ENCODE results near the gene ROM1.
A peak's percentile ranks its signal among the peaks of the same experiment; 100 is the strongest.
"Not testable (repeated sequence)": the region's sequence is repeated elsewhere in the genome, so short reads cannot be mapped to it uniquely, and the experiment has no call there.

ROM1 gene

DNA sequence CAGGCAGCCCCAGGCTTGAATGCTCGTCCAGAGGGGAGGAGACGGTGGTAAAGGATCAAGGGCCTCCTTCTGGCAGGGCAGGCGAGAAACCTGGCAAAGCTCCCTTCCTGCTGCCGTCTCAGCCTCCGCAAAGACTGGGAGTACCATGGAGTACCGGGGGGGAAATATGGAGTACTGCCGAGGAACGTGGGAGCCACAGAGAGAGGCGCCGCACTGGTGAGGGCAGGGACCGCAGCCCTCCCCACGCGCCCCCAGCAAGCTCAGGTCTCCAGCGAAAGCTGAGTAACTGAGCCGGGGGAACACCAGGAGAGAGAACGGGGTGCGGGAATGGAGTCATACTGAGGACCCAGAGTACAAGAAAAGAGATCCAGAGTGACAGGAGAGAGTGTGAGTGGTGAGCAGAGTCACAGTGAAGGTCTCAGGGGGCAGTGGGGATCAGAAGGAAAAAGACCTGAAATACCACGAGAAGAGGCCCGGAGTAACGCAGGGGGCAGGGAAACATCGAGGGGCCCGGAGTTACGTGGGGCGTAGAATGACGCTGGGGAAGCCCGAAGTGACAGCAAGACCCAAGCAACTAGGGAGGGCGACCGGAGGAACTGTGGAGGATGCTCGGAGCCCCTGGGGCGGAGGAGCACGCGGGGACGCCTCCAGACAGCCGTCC is 1.2 kb upstream of the ROM1 start:
- peak overlapping the region; percentile 27 for H3K27ac ChIP-seq (ENCODE audit: low read depth, low read length)
- H3K36me3 ChIP-seq (ENCODE audit: control insufficient read depth, insufficient read depth, low read length): no peaks in the 10 kb centered on the region

GRCh38 chr11:62613291-62613778 is 278 bp downstream of the ROM1 start:
- Histone ChIP-seq H3K9me3 (ENCODE audit: control insufficient read depth, insufficient read depth, low read length) (no peaks in the 10 kb centered on the region), H3K36me3 (ENCODE audit: control insufficient read depth, insufficient read depth, low read length) (peaks cover 5% of the 10 kb centered on the region; the same call in 1 of the 2 replicates), H3K9ac (ENCODE audit: low read depth, low read length) (no peak overlapping the region), H3K27me3 (ENCODE audit: control insufficient read depth, insufficient read depth, low read length) (no peaks in the 10 kb centered on the region; the same call in 1 of the 2 replicates), H3K27ac (ENCODE audit: low read depth, low read length) (peak overlapping the region; percentile 27), H3K4me1 (ENCODE audit: control insufficient read depth, insufficient read depth, low read length) (peaks cover 6% of the 10 kb centered on the region; the same call in 1 of the 2 replicates), H3K4me3 (ENCODE audit: low read depth, low read length) (peak overlapping the region; percentile 72; the same call in 1 of the 2 replicates)

More for the DNA sequence above, 1.2 kb upstream of the ROM1 start:
- Histone ChIP-seq H3K9ac (ENCODE audit: low read depth, low read length) (no peak overlapping the region), H3K9me3 (ENCODE audit: control insufficient read depth, insufficient read depth, low read length) (no peaks in the 10 kb centered on the region), H3K4me3 (ENCODE audit: low read depth, low read length) (peak overlapping the region; percentile 72), H3K4me1 (ENCODE audit: control insufficient read depth, insufficient read depth, low read length) (peaks cover 10% of the 10 kb centered on the region; the same call in 1 of the 2 replicates), H3K27me3 (ENCODE audit: control insufficient read depth, insufficient read depth, low read length) (no peaks in the 10 kb centered on the region; the same call in 1 of the 2 replicates)

DNA sequence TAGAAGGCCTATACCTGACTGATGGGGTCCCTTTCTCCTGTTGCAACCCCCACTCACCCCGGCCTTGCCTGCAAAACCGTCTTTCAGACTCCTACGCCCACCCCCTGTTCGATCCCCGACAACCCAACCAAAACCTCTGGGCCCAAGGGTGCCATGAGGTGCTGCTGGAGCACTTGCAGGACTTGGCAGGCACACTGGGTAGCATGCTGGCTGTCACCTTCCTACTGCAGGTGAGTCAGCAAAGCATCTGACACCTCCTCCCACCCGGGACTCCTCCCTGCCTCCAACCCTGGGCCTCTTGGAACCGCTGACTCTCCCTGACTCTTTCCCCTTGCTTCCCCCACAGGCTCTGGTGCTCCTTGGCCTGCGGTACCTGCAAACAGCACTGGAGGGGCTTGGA is 1.2 kb downstream of the ROM1 start:
- no peaks in the 10 kb centered on the region; the same call in 1 of the 2 replicates for H3K27me3 ChIP-seq (ENCODE audit: control insufficient read depth, insufficient read depth, low read length)
- H3K27ac ChIP-seq (ENCODE audit: low read depth, low read length): no peak overlapping the region
- no peak overlapping the region for H3K9ac ChIP-seq (ENCODE audit: low read depth, low read length)
- peaks cover 6% of the 10 kb centered on the region; the same call in 1 of the 2 replicates for H3K4me1 ChIP-seq (ENCODE audit: control insufficient read depth, insufficient read depth, low read length)
- no peaks in the 10 kb centered on the region for H3K9me3 ChIP-seq (ENCODE audit: control insufficient read depth, insufficient read depth, low read length)
- H3K36me3 ChIP-seq (ENCODE audit: control insufficient read depth, insufficient read depth, low read length): peaks cover 5% of the 10 kb centered on the region; the same call in 1 of the 2 replicates
- H3K4me3 ChIP-seq (ENCODE audit: low read depth, low read length): no peak overlapping the region

- Histone ChIP-seq H3K4me3 (ENCODE audit: low read depth, low read length) (no peak overlapping the region), H3K27ac (ENCODE audit: low read depth, low read length) (no peak overlapping the region), H3K27me3 (ENCODE audit: control insufficient read depth, insufficient read depth, low read length) (no peaks in the 10 kb centered on the region; the same call in 1 of the 2 replicates), H3K9me3 (ENCODE audit: control insufficient read depth, insufficient read depth, low read length) (no peaks in the 10 kb centered on the region), H3K9ac (ENCODE audit: low read depth, low read length) (no peak overlapping the region), H3K4me1 (ENCODE audit: control insufficient read depth, insufficient read depth, low read length) (peaks cover 6% of the 10 kb centered on the region; the same call in 1 of the 2 replicates), H3K36me3 (ENCODE audit: control insufficient read depth, insufficient read depth, low read length) (peaks cover 5% of the 10 kb centered on the region; the same call in 1 of the 2 replicates)
These were observed 2.5 kb downstream of the ROM1 start for GRCh38 chr11:62615521-62615920.

GRCh38 chr11:62616957-62617356 is 3.9 kb downstream of the ROM1 start:
- H3K36me3 ChIP-seq (ENCODE audit: control insufficient read depth, insufficient read depth, low read length); H3K9ac ChIP-seq (ENCODE audit: low read depth, low read length); H3K4me3 ChIP-seq (ENCODE audit: low read depth, low read length); H3K27me3 ChIP-seq (ENCODE audit: control insufficient read depth, insufficient read depth, low read length); H3K9me3 ChIP-seq (ENCODE audit: control insufficient read depth, insufficient read depth, low read length); H3K27ac ChIP-seq (ENCODE audit: low read depth, low read length); H3K4me1 ChIP-seq (ENCODE audit: control insufficient read depth, insufficient read depth, low read length): not testable (repeated sequence)

GRCh38 chr11:62621027-62621566 is 8.0 kb downstream of the ROM1 start:
- peaks cover 9% of the 10 kb centered on the region; the same call in 1 of the 2 replicates for H3K4me1 ChIP-seq (ENCODE audit: control insufficient read depth, insufficient read depth, low read length)
- H3K36me3 ChIP-seq (ENCODE audit: control insufficient read depth, insufficient read depth, low read length): peaks cover 22% of the 10 kb centered on the region
- H3K9ac ChIP-seq (ENCODE audit: low read depth, low read length): peak overlapping the region; percentile 78

GRCh38 chr11:62621567-62622470 is 8.8 kb downstream of the ROM1 start, which contains the start of gene B3GAT3:
TSS of gene B3GAT3 (minus strand) at chr11:62621986. CDS start at chr11:62621947, 39 bp downstream.
- Histone ChIP-seq H3K4me1 (ENCODE audit: control insufficient read depth, insufficient read depth, low read length) (peaks cover 9% of the 10 kb centered on the region; the same call in 1 of the 2 replicates), H3K4me3 (ENCODE audit: low read depth, low read length) (peak within 1 kb of the TSS; percentile 87), H3K9ac (ENCODE audit: low read depth, low read length) (peak within 1 kb of the TSS; percentile 78), H3K36me3 (ENCODE audit: control insufficient read depth, insufficient read depth, low read length) (peaks cover 29% of the 10 kb centered on the region), H3K27me3 (ENCODE audit: control insufficient read depth, insufficient read depth, low read length) (no peaks in the 10 kb centered on the region), H3K9me3 (ENCODE audit: control insufficient read depth, insufficient read depth, low read length) (no peaks in the 10 kb centered on the region), H3K27ac (ENCODE audit: low read depth, low read length) (peak within 1 kb of the TSS; percentile 95)

More at GRCh38 chr11:62621027-62621566, 8.0 kb downstream of the ROM1 start:
- Histone ChIP-seq H3K27ac (ENCODE audit: low read depth, low read length) (peak overlapping the region; percentile 95), H3K27me3 (ENCODE audit: control insufficient read depth, insufficient read depth, low read length) (no peaks in the 10 kb centered on the region), H3K4me3 (ENCODE audit: low read depth, low read length) (peak overlapping the region; percentile 87), H3K9me3 (ENCODE audit: control insufficient read depth, insufficient read depth, low read length) (no peaks in the 10 kb centered on the region)

GRCh38 chr11:62622476-62623089 is 9.5 kb downstream of the ROM1 start:
- Histone ChIP-seq H3K36me3 (ENCODE audit: control insufficient read depth, insufficient read depth, low read length) (peaks cover 32% of the 10 kb centered on the region), H3K27ac (ENCODE audit: low read depth, low read length) (peak overlapping the region; percentile 95), H3K4me3 (ENCODE audit: low read depth, low read length) (peak overlapping the region; percentile 87), H3K27me3 (ENCODE audit: control insufficient read depth, insufficient read depth, low read length) (no peaks in the 10 kb centered on the region), H3K4me1 (ENCODE audit: control insufficient read depth, insufficient read depth, low read length) (peaks cover 9% of the 10 kb centered on the region; the same call in 1 of the 2 replicates), H3K9ac (ENCODE audit: low read depth, low read length) (peak overlapping the region; percentile 23; the same call in 1 of the 2 replicates), H3K9me3 (ENCODE audit: control insufficient read depth, insufficient read depth, low read length) (no peaks in the 10 kb centered on the region)

DNA sequence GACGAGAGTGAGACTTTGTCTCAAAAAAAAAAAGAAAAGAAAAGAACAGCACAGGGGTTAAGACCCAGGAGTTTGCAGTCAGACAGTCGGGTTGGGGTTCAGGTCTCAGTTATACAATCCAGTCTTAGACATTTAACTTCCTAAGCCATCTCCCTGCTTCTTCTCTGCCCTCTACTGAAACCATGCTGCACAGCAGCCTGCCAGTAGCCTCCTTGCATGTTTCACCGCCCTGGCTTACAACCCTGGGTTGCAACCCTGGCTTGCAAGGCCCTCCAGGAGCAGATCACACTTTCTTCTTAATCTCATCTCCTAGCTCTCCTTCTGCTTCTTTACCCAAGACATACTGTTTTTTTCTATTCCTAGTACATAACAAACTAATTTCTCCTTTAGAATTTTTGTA is 14.7 kb downstream of the ROM1 start:
- Histone ChIP-seq H3K27ac (ENCODE audit: low read depth, low read length) (no peak overlapping the region), H3K9me3 (ENCODE audit: control insufficient read depth, insufficient read depth, low read length) (no peaks in the 10 kb centered on the region), H3K4me1 (ENCODE audit: control insufficient read depth, insufficient read depth, low read length) (no peaks in the 10 kb centered on the region), H3K36me3 (ENCODE audit: control insufficient read depth, insufficient read depth, low read length) (peaks cover 81% of the 10 kb centered on the region), H3K9ac (ENCODE audit: low read depth, low read length) (no peak overlapping the region), H3K27me3 (ENCODE audit: control insufficient read depth, insufficient read depth, low read length) (no peaks in the 10 kb centered on the region), H3K4me3 (ENCODE audit: low read depth, low read length) (no peak overlapping the region)

DNA sequence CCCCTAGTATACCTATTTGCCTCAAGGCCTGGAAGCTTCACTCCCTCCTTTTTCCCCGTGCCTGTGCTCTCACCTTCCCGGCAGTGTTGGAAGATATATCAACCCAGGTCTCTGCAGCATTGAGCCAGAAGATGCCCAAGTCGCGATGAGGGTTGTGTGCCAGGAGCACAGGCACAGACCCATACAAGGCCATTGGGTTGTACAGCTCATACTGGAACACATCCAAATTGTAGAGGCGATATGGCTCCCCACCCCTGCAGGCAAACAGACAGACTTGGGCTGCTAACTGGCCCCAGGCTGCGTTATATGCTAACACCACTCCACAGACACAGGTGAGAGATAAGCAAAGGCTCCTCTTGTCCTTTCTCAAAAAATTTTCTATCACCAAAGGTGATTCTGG is 19.4 kb downstream of the ROM1 start:
- no peaks in the 10 kb centered on the region for H3K27me3 ChIP-seq (ENCODE audit: control insufficient read depth, insufficient read depth, low read length)
- H3K4me1 ChIP-seq (ENCODE audit: control insufficient read depth, insufficient read depth, low read length): no peaks in the 10 kb centered on the region
- peaks cover 94% of the 10 kb centered on the region for H3K36me3 ChIP-seq (ENCODE audit: control insufficient read depth, insufficient read depth, low read length)
- H3K4me3 ChIP-seq (ENCODE audit: low read depth, low read length): no peak overlapping the region
- no peak overlapping the region for H3K27ac ChIP-seq (ENCODE audit: low read depth, low read length)
- no peaks in the 10 kb centered on the region for H3K9me3 ChIP-seq (ENCODE audit: control insufficient read depth, insufficient read depth, low read length)
- H3K9ac ChIP-seq (ENCODE audit: low read depth, low read length): no peak overlapping the region

All from HUES48 (cell line).